T-cell (primary cell): ENCODE results near the gene ANKFN1. TPM values are rescaled to one million over a fixed set of nuclear protein-coding genes. Genes with fewer than 3 reads are reported as not detected.

ENCODE experiments used
- ATAC-seq, 4 experiments: fragments of 200-7000 bp in 3 of 4; fragments of 150-1000 bp in 1 of 4; cut with Tn5 transposase; replicated peaks in 1 of 4; 1 replicate in 3 of 4; 2 replicates in 1 of 4; pipeline ENCODE4 v1.10.0; 2021; ENCODE audit warnings: moderate library complexity in 3 of 4, mild to moderate bottlenecking in 2 of 4, moderate number of reproducible peaks in 1 of 4
- CTCF ChIA-PET, 2 donors: fragments of 300-600 bp; sonication (Branson Sonifier 250); formaldehyde crosslinking; loops; one replicate each; lab custom pipeline; 2022; ENCODE audit warnings: antibody characterized with exemption in 2 of 2; lab: Charles Lee
- POLR2A ChIA-PET, 2 donors: fragments of 300-600 bp; sonication (Branson Sonifier 250); formaldehyde crosslinking; loops; one replicate each; lab custom pipeline; 2022; ENCODE audit warnings: antibody characterized with exemption in 2 of 2; lab: Charles Lee
- DNase-seq, 35 experiments: peaks; one replicate each; pipeline versions ENCODE4 v3.0.0 to v3.0.0-alpha.2; 2013 to 2023
- H3K27ac ChIP-seq: one replicate; pipeline ENCODE4 v1.5.1; 2013; ENCODE audit warnings: low read length
- H3K27me3 ChIP-seq, 2 experiments: replicated peaks in 1 of 2; 1 replicate in 1 of 2; 2 replicates in 1 of 2; pipeline versions ENCODE4 v1.6.1 to v1.7.0; 2013; ENCODE audit warnings: low read length in 1 of 2, mixed read lengths in 1 of 2; ENCODE audit not compliant: control insufficient read depth in 2 of 2, insufficient read depth in 2 of 2; ENCODE audit errors: extremely low read depth in 1 of 2
- H3K36me3 ChIP-seq, 2 donors: 1 replicate in 1 of 2; 2 replicates in 1 of 2; pipeline versions ENCODE4 v1.6.1 to v1.7.0; 2013; ENCODE audit warnings: low read length in 1 of 2; ENCODE audit not compliant: control insufficient read depth in 2 of 2, insufficient read depth in 1 of 2; ENCODE audit errors: extremely low read depth in 1 of 2
- H3K4me1 ChIP-seq, 2 experiments: 1 replicate in 1 of 2; 2 replicates in 1 of 2; pipeline versions ENCODE4 v1.6.1 to v1.7.0; 2013; ENCODE audit warnings: low read length in 2 of 2, mixed read lengths in 1 of 2; ENCODE audit not compliant: insufficient read depth in 2 of 2, control insufficient read depth in 1 of 2; ENCODE audit errors: extremely low read depth in 1 of 2
- H3K4me3 ChIP-seq, 2 donors: 1 replicate in 1 of 2; 2 replicates in 1 of 2; pipeline versions ENCODE4 v1.5.1 to v1.7.0; 2013; ENCODE audit warnings: mild to moderate bottlenecking in 2 of 2, low read length in 1 of 2, moderate library complexity in 1 of 2; ENCODE audit not compliant: control insufficient read depth in 1 of 2; ENCODE audit errors: extremely low read depth in 1 of 2
- H3K9me3 ChIP-seq: 2 replicates; pipeline ENCODE4 v1.7.0; 2013
- H3K27ac Mint-ChIP-seq, 2 donors: one replicate each; pipeline ENCODE4 v1.8.0; 2020 to 2021; ENCODE audit warnings: mild to moderate bottlenecking in 2 of 2, mixed read lengths in 2 of 2
- H3K27me3 Mint-ChIP-seq, 2 donors: one replicate each; pipeline ENCODE4 v1.8.0; 2021 to 2022; ENCODE audit warnings: mixed read lengths in 2 of 2
- H3K36me3 Mint-ChIP-seq: one replicate; pipeline ENCODE4 v1.8.0; 2021; ENCODE audit warnings: mixed read lengths
- H3K4me1 Mint-ChIP-seq, 3 donors: one replicate each; pipeline ENCODE4 v1.8.0; 2020 to 2022; ENCODE audit warnings: mixed read lengths in 3 of 3, mild to moderate bottlenecking in 1 of 3
- H3K4me3 Mint-ChIP-seq, 3 donors: one replicate each; pipeline ENCODE4 v1.8.0; 2020 to 2022; ENCODE audit warnings: mild to moderate bottlenecking in 3 of 3, mixed read lengths in 3 of 3, moderate library complexity in 3 of 3
- H3K9me3 Mint-ChIP-seq, 3 donors: one replicate each; pipeline ENCODE4 v1.8.0; 2020 to 2022; ENCODE audit warnings: mixed read lengths in 3 of 3
- WGBS: methylation state at CpG from one replicate; pipeline ENCODE4 v1.1.5; 2013; ENCODE audit warnings: missing lambda C conversion rate; ENCODE audit not compliant: insufficient coverage; 5-methylcytosine and 5-hydroxymethylcytosine counted together
- total RNA-seq, 35 experiments: library from RNA in 6 of 35; stranded (reverse) in 6 of 35; fragments of 120-200 nt in 1 of 35; gene quantifications; one replicate each; pipeline versions ENCODE4 v1.2.1 to v1.2.4 and lab custom pipeline; 2013 to 2026

The ANKFN1 gene
- total RNA-seq, 5 donors from 2014 or later (not counting 1 experiment from before 2014, with no cell fraction given): not detected

GRCh38 chr17:56186222-56186786 lies 33.0 kb downstream of the ANKFN1 start:
- Histone ChIP-seq H3K27ac (no peak overlapping the region), H3K4me3 (no peak overlapping the region), H3K9me3 (no peaks in the 10 kb centered on the region), H3K27me3 (no peaks in the 10 kb centered on the region), H3K4me1 (no peaks in the 10 kb centered on the region), H3K36me3 (no peaks in the 10 kb centered on the region)
- no peak for DNase-seq
- Mint-ChIP-seq H3K4me3 (no peak overlapping the region), H3K27ac (no peak overlapping the region), H3K9me3 (no peaks in the 10 kb centered on the region), H3K36me3 (no peaks in the 10 kb centered on the region), H3K27me3 (peaks cover 3% of the 10 kb centered on the region in 2 donors), H3K4me1 (no peaks in the 10 kb centered on the region)
- ChIA-PET POLR2A (no interaction called here), CTCF (no interaction called here)
- WGBS: 92% methylated on average over 5 of the region's 7 CpGs
- ATAC-seq: no peak

GRCh38 chr17:56203430-56203829 lies 50.2 kb downstream of the ANKFN1 start:
- no peak overlapping the region for H3K27ac ChIP-seq
- H3K36me3 ChIP-seq: no peaks in the 10 kb centered on the region
- H3K27ac Mint-ChIP-seq: no peak overlapping the region
- H3K9me3 Mint-ChIP-seq: peaks cover 0 to 3% (median 0%) of the 10 kb centered on the region in 3 donors
- H3K4me3 ChIP-seq: no peak overlapping the region
- CTCF ChIA-PET: interaction anchor here in 1 of 2 donors (0.6 kb wide), 1 partner anchor 17 kb away, joined by 3 read pairs; no protein-coding TSS in a partner anchor
- H3K36me3 Mint-ChIP-seq: no peaks in the 10 kb centered on the region
- H3K4me3 Mint-ChIP-seq: no peak overlapping the region
- no peaks in the 10 kb centered on the region for H3K4me1 ChIP-seq
- WGBS: 69% methylated on average over 5 of the region's 5 CpGs
- H3K27me3 Mint-ChIP-seq: peaks cover 0 to 7% of the 10 kb centered on the region in 2 donors
- H3K9me3 ChIP-seq: no peaks in the 10 kb centered on the region
- no peak for DNase-seq
- POLR2A ChIA-PET: no interaction called here
- H3K27me3 ChIP-seq: no peaks in the 10 kb centered on the region
- peaks cover 6 to 12% (median 9%) of the 10 kb centered on the region in 3 donors for H3K4me1 Mint-ChIP-seq
- ATAC-seq: no peak

- Mint-ChIP-seq H3K36me3 (no peaks in the 10 kb centered on the region), H3K4me3 (peak overlapping the region in 1 of 3 donors; percentile 16)
Measured at GRCh38 chr17:56206351-56206750, 53.1 kb downstream of the ANKFN1 start.

GRCh38 chr17:56213031-56213430 lies 59.8 kb downstream of the ANKFN1 start:
- Histone ChIP-seq H3K36me3 (no peaks in the 10 kb centered on the region), H3K27ac (no peak overlapping the region), H3K4me3 (no peak overlapping the region), H3K27me3 (peaks cover 0 to 3% of the 10 kb centered on the region in 2 experiments), H3K9me3 (no peaks in the 10 kb centered on the region), H3K4me1 (no peaks in the 10 kb centered on the region)
- peaks cover 0 to 5% (median 3%) of the 10 kb centered on the region in 3 donors for H3K9me3 Mint-ChIP-seq
- H3K36me3 Mint-ChIP-seq: no peaks in the 10 kb centered on the region
- ChIA-PET CTCF (no interaction called here), POLR2A (no interaction called here)
- H3K27me3 Mint-ChIP-seq: peaks cover 3 to 11% of the 10 kb centered on the region in 2 donors
- no peak overlapping the region for H3K4me3 Mint-ChIP-seq
- H3K27ac Mint-ChIP-seq: no peak overlapping the region
- ATAC-seq: no peak
- H3K4me1 Mint-ChIP-seq: no peaks in the 10 kb centered on the region
- no peak for DNase-seq
- 79% methylated on average over 2 of the region's 6 CpGs for WGBS

More at GRCh38 chr17:56206351-56206750, 53.1 kb downstream of the ANKFN1 start:
- H3K27ac ChIP-seq: no peak overlapping the region
- H3K9me3 ChIP-seq: no peaks in the 10 kb centered on the region
- Mint-ChIP-seq H3K4me1 (peaks cover 6 to 12% (median 9%) of the 10 kb centered on the region in 3 donors), H3K9me3 (peaks cover 3 to 5% (median 3%) of the 10 kb centered on the region in 3 donors), H3K27me3 (peaks cover 0 to 3% of the 10 kb centered on the region in 2 donors), H3K27ac (no peak overlapping the region)
- no peak for ATAC-seq
- POLR2A ChIA-PET: no interaction called here
- H3K4me3 ChIP-seq: no peak overlapping the region
- CTCF ChIA-PET: no interaction called here
- no peaks in the 10 kb centered on the region for H3K36me3 ChIP-seq
- WGBS: 38% methylated on average over 6 of the region's 6 CpGs
- no peaks in the 10 kb centered on the region for H3K4me1 ChIP-seq
- no peaks in the 10 kb centered on the region for H3K27me3 ChIP-seq
- no peak for DNase-seq

DNA sequence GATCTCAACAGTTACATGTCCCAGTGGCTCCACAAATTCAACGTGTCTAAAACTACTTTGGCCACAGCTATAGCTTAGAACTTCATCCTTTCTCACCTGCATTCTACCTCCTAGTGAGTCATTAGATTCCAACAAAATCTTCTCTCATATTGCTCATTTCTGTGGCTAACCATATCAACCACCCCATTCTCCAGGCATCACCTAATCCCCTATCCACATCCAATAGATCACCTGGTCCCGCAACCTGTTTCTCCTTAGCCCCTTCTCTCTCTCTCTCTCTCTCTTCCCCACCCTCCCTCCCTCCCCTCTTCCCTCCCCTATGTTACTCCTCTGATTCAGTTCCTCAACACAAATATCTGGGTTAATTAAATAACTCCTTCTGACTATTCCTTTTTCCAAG lies 64.6 kb downstream of the ANKFN1 start:
- CTCF ChIA-PET: interaction anchor here in 1 of 2 donors (0.6 kb wide), 1 partner anchor 19 kb away, joined by 3 read pairs; no protein-coding TSS in a partner anchor
- 90% methylated on average over 2 of the region's 2 CpGs for WGBS
- H3K4me3 Mint-ChIP-seq: no peak overlapping the region
- H3K36me3 Mint-ChIP-seq: no peaks in the 10 kb centered on the region
- peaks cover 6 to 13% of the 10 kb centered on the region in 2 donors for H3K27me3 Mint-ChIP-seq
- H3K36me3 ChIP-seq: no peaks in the 10 kb centered on the region
- peaks cover 0 to 3% of the 10 kb centered on the region in 2 experiments for H3K27me3 ChIP-seq
- no peaks in the 10 kb centered on the region for H3K9me3 Mint-ChIP-seq
- no peak overlapping the region for H3K27ac ChIP-seq
- ATAC-seq (no peak), DNase-seq (no peak)
- H3K4me1 Mint-ChIP-seq: no peaks in the 10 kb centered on the region
- POLR2A ChIA-PET: no interaction called here
- no peaks in the 10 kb centered on the region for H3K4me1 ChIP-seq
- no peak overlapping the region for H3K27ac Mint-ChIP-seq
- H3K9me3 ChIP-seq: no peaks in the 10 kb centered on the region
- H3K4me3 ChIP-seq: no peak overlapping the region

DNA sequence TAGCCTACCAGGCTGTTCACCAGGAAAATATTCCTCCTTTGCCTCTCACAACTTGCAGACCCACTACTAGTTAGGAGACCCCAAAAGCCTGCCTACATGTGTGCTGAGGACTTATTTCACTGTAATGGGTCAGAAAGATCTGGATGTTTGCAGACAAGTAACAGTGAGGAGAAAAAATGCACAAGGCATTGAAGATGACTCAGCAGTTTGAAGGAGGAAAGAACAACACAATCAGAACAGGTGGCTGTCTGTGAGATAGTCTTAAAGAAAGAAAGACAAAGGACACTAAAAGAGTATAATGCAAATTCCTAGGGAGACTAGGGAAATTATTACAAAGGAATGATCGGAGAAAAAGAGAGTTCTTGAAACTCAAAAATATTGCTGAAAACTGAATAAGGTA lies 69.0 kb downstream of the ANKFN1 start:
- Mint-ChIP-seq H3K9me3 (no peaks in the 10 kb centered on the region), H3K27ac (no peak overlapping the region), H3K36me3 (no peaks in the 10 kb centered on the region), H3K4me3 (no peak overlapping the region), H3K27me3 (peaks cover 3% of the 10 kb centered on the region in 2 donors), H3K4me1 (no peaks in the 10 kb centered on the region)
- ChIA-PET CTCF (no interaction called here), POLR2A (no interaction called here)
- Histone ChIP-seq H3K36me3 (no peaks in the 10 kb centered on the region), H3K4me3 (no peak overlapping the region), H3K9me3 (no peaks in the 10 kb centered on the region), H3K4me1 (no peaks in the 10 kb centered on the region), H3K27me3 (no peaks in the 10 kb centered on the region), H3K27ac (no peak overlapping the region)
- 83% methylated on average over 1 of the region's 1 CpG for WGBS
- ATAC-seq: no peak
- no peak for DNase-seq
